GM12878 (cell line): Measurements from ENCODE around the gene RRM2. TPM values are rescaled to one million over a fixed set of nuclear protein-coding genes. Genes with fewer than 3 reads are reported as not detected.

Source experiments
- BHLHE40 ChIP-seq, 2 experiments: fragments of 450-650 bp in 1 of 2; IDR thresholded peaks; 2 replicates each; pipeline ENCODE4 v1.6.1; 2011 to 2017; ENCODE audit warnings: low read depth in 2 of 2, borderline replicate concordance in 1 of 2, improper control_type of control experiment in 1 of 2, low read length in 1 of 2, mild to moderate bottlenecking in 1 of 2
- GABPA ChIP-seq: IDR thresholded peaks from 2 replicates; pipeline ENCODE4 v1.6.1; 2014; ENCODE audit warnings: antibody characterized with exemption, low read depth, mild to moderate bottlenecking, inconsistent platforms
- IRF4 ChIP-seq: IDR thresholded peaks from 2 replicates; pipeline ENCODE4 v1.6.1; 2011; ENCODE audit warnings: low read depth, low read length
- MEF2B ChIP-seq: fragments of 450-650 bp; IDR thresholded peaks from 2 replicates; pipeline ENCODE4 v1.6.1; 2018; ENCODE audit warnings: mild to moderate bottlenecking, moderate library complexity; ENCODE audit not compliant: partially characterized antibody, poor library complexity, severe bottlenecking
- POU2F2 ChIP-seq: IDR thresholded peaks from 3 replicates; pipeline ENCODE4 v1.6.1; 2011; ENCODE audit warnings: low read depth, mild to moderate bottlenecking, low read length, borderline replicate concordance
- polyA plus RNA-seq, 11 experiments: library from polyadenylated mRNA; depleted of rRNA in 4 of 11; unstranded in 6 of 11; stranded (reverse) in 5 of 11; fragments of >200 nt; fragmentation: Nextera tagmentation in 4 of 11; fragmentation: Illumina TruSeq in 1 of 11; extraction: Ambion mirVana in 4 of 11; extraction: Trizol in 1 of 11; gene quantifications; 1 replicate in 1 of 11; 2 replicates in 10 of 11; pipeline versions ENCODE4 v1.2.1 to v1.2.3, GENCODE V29; 2011 to 2016; ENCODE audit warnings: inconsistent platforms in 2 of 11, missing spikeins in 2 of 11, low read depth in 1 of 11
- total RNA-seq, 4 experiments: library from RNA; depleted of rRNA in 3 of 4; stranded (reverse); fragments of >200 nt in 3 of 4; fragmentation: Illumina TruSeq in 1 of 4; extraction: Trizol in 1 of 4; gene quantifications; 2 replicates each; pipeline versions ENCODE4 v1.2.1 to v1.2.3, GENCODE V29; 2013 to 2021
- TF ChIP-seq, protein P1 (sequence below): fragments of 450-650 bp; IDR thresholded peaks from 2 replicates; pipeline ENCODE4 v1.6.1; 2017; ENCODE audit warnings: mild to moderate bottlenecking, moderate library complexity
- TF ChIP-seq, protein P2 (sequence below): fragments of 450-650 bp; IDR thresholded peaks from 2 replicates; pipeline ENCODE4 v1.6.1; 2018; ENCODE audit warnings: mild to moderate bottlenecking, low read depth, moderate library complexity; ENCODE audit not compliant: partially characterized antibody

Gene RRM2
- total and polyA plus RNA-seq, 10 of the 15 experiments (the other 5 are each of a cell fraction or from before 2014, with no cell fraction given), result 54.4 to 771 (median 159) TPM

DNA sequence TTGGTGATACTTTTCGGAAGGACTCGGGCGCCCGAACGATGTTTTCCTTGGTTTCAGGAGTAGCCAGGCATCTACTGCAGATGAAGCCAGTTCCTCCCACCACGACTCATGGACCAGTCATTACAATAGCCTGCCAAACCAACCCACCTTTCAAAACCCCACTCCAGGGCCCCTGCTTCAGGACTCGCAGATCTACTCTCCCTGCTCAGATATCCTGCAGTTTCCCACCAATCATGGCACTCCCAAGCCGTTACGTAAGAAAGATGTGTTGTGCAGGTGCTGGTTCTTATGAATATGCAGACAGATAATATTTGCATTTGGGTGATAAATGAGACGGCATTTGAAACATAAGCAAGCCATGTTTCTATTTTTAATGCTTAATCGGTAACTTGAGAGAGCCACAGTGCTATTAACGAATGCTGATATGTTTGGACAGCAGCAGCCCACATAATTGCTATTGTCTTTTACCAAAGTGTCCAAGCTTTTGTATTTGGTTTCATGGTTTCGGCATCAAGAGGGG, 38.8 kb upstream of the RRM2 start (continued):
- TF ChIP-seq, protein P1, sequence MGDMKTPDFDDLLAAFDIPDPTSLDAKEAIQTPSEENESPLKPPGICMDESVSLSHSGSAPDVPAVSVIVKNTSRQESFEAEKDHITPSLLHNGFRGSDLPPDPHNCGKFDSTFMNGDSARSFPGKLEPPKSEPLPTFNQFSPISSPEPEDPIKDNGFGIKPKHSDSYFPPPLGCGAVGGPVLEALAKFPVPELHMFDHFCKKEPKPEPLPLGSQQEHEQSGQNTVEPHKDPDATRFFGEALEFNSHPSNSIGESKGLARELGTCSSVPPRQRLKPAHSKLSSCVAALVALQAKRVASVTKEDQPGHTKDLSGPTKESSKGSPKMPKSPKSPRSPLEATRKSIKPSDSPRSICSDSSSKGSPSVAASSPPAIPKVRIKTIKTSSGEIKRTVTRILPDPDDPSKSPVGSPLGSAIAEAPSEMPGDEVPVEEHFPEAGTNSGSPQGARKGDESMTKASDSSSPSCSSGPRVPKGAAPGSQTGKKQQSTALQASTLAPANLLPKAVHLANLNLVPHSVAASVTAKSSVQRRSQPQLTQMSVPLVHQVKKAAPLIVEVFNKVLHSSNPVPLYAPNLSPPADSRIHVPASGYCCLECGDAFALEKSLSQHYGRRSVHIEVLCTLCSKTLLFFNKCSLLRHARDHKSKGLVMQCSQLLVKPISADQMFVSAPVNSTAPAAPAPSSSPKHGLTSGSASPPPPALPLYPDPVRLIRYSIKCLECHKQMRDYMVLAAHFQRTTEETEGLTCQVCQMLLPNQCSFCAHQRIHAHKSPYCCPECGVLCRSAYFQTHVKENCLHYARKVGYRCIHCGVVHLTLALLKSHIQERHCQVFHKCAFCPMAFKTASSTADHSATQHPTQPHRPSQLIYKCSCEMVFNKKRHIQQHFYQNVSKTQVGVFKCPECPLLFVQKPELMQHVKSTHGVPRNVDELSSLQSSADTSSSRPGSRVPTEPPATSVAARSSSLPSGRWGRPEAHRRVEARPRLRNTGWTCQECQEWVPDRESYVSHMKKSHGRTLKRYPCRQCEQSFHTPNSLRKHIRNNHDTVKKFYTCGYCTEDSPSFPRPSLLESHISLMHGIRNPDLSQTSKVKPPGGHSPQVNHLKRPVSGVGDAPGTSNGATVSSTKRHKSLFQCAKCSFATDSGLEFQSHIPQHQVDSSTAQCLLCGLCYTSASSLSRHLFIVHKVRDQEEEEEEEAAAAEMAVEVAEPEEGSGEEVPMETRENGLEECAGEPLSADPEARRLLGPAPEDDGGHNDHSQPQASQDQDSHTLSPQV, result no peak
- TF ChIP-seq POU2F2 (peak; percentile 99), BHLHE40 (IDR thresholded peaks at IDR 0.05; ENCODE audit: borderline replicate concordance in 1 of 2, low read depth in 2 of 2, low read length in 1 of 2) (peak; percentile 55 to 57; a peak in 3 of 4 replicates), IRF4 (no peak), MEF2B (peak; percentile 90), GABPA (no peak)
- TF ChIP-seq, protein P2, sequence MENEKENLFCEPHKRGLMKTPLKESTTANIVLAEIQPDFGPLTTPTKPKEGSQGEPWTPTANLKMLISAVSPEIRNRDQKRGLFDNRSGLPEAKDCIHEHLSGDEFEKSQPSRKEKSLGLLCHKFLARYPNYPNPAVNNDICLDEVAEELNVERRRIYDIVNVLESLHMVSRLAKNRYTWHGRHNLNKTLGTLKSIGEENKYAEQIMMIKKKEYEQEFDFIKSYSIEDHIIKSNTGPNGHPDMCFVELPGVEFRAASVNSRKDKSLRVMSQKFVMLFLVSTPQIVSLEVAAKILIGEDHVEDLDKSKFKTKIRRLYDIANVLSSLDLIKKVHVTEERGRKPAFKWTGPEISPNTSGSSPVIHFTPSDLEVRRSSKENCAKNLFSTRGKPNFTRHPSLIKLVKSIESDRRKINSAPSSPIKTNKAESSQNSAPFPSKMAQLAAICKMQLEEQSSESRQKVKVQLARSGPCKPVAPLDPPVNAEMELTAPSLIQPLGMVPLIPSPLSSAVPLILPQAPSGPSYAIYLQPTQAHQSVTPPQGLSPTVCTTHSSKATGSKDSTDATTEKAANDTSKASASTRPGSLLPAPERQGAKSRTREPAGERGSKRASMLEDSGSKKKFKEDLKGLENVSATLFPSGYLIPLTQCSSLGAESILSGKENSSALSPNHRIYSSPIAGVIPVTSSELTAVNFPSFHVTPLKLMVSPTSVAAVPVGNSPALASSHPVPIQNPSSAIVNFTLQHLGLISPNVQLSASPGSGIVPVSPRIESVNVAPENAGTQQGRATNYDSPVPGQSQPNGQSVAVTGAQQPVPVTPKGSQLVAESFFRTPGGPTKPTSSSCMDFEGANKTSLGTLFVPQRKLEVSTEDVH, result no peak
